H1 (cell line): ENCODE measurements around the gene TSHR. TPM values are rescaled to one million over a fixed set of nuclear protein-coding genes. Genes with fewer than 3 reads are reported as not detected.

ENCODE experiments used
- CTCF ChIA-PET: fragments of 300-600 bp; sonication (Branson Sonifier 250); formaldehyde crosslinking; loops from one replicate; lab custom pipeline; 2021; ENCODE audit not compliant: partially characterized antibody; lab: Charles Lee
- POLR2A ChIA-PET: fragments of 300-600 bp; sonication (Branson Sonifier 250); formaldehyde crosslinking; loops from one replicate; lab custom pipeline; 2021; ENCODE audit warnings: inconsistent platforms; ENCODE audit not compliant: partially characterized antibody; lab: Charles Lee
- DNase-seq, 2 experiments: peaks; one replicate each; pipeline versions ENCODE4 v3.0.0 to v3.0.0-alpha.2; 2010 to 2022; ENCODE audit warnings: low spot score in 2 of 2, low read depth in 1 of 2, mixed read lengths in 1 of 2
- FAIRE-seq: peaks from 2 replicates; lab custom pipeline; 2011; peaks lifted over from hg19 to GRCh38; lab: Jason Lieb, UNC
- H2AFZ ChIP-seq: 2 replicates; pipeline ENCODE4 v1.8.1; 2012; ENCODE audit warnings: low read length, inconsistent platforms
- H2AK5ac ChIP-seq: 2 replicates; pipeline ENCODE4 v1.6.1; 2013; ENCODE audit warnings: low read depth, low read length
- H2BK120ac ChIP-seq: replicated peaks from 2 replicates; pipeline ENCODE3; 2013; ENCODE audit warnings: low read depth, low read length, inconsistent platforms
- H2BK12ac ChIP-seq: 2 replicates; pipeline ENCODE4 v1.6.1; 2013; ENCODE audit warnings: low read depth, low read length
- H2BK15ac ChIP-seq: 2 replicates; pipeline ENCODE4 v1.6.1; 2013; ENCODE audit warnings: low read length
- H2BK20ac ChIP-seq: 2 replicates; pipeline ENCODE4 v1.6.1; 2013; ENCODE audit warnings: low read length
- H2BK5ac ChIP-seq: 2 replicates; pipeline ENCODE4 v1.6.1; 2013; ENCODE audit warnings: low read depth, low read length
- H3K14ac ChIP-seq: 2 replicates; pipeline ENCODE4 v1.6.1; 2013; ENCODE audit warnings: inconsistent platforms; ENCODE audit not compliant: insufficient read length
- H3K18ac ChIP-seq: 2 replicates; pipeline ENCODE4 v1.6.1; 2013; ENCODE audit warnings: low read length; ENCODE audit errors: extremely low read depth
- H3K23ac ChIP-seq: 2 replicates; pipeline ENCODE4 v1.6.1; 2013; ENCODE audit warnings: inconsistent platforms; ENCODE audit not compliant: insufficient read length
- H3K23me2 ChIP-seq: 2 replicates; pipeline ENCODE4 v1.6.1; 2013; ENCODE audit warnings: low read depth, low read length
- H3K27ac ChIP-seq: 2 replicates; pipeline ENCODE4 v1.6.1; 2011; ENCODE audit warnings: low read depth, low read length, inconsistent platforms
- H3K27me3 ChIP-seq, 4 experiments: replicated peaks in 1 of 4; 1 replicate in 1 of 4; 2 replicates in 3 of 4; pipeline versions ENCODE4 v1.6.1 to v1.8.1; 2011 to 2013; ENCODE audit warnings: low read length in 3 of 4, mild to moderate bottlenecking in 3 of 4, inconsistent platforms in 2 of 4, mixed read lengths in 2 of 4, moderate library complexity in 1 of 4; ENCODE audit not compliant: control insufficient read depth in 3 of 4, insufficient read depth in 3 of 4; ENCODE audit errors: extremely low read depth in 1 of 4
- H3K36me3 ChIP-seq, 4 experiments: 2 replicates each; pipeline versions ENCODE4 v1.6.1 to v1.8.1; 2011 to 2013; ENCODE audit warnings: mild to moderate bottlenecking in 4 of 4, low read length in 3 of 4, moderate library complexity in 2 of 4, control low read depth in 1 of 4, inconsistent platforms in 1 of 4; ENCODE audit not compliant: insufficient read depth in 4 of 4, control insufficient read depth in 2 of 4
- H3K4ac ChIP-seq: replicated peaks from 2 replicates; pipeline ENCODE3; 2013; ENCODE audit warnings: low read length, low read depth, mixed read lengths, inconsistent platforms; ENCODE audit not compliant: insufficient read length
- H3K4me1 ChIP-seq, 4 experiments: replicated peaks in 1 of 4; 1 replicate in 1 of 4; 2 replicates in 3 of 4; pipeline versions ENCODE4 v1.6.1 to v1.8.1; 2011 to 2013; ENCODE audit warnings: low read length in 3 of 4, inconsistent platforms in 2 of 4, mixed read lengths in 1 of 4; ENCODE audit not compliant: insufficient read depth in 4 of 4, control insufficient read depth in 3 of 4
- H3K4me2 ChIP-seq, 2 experiments: 2 replicates each; pipeline versions ENCODE4 v1.6.1 to v1.8.1; 2011 to 2013; ENCODE audit warnings: low read depth in 2 of 2, low read length in 2 of 2, control low read depth in 1 of 2, inconsistent platforms in 1 of 2, mild to moderate bottlenecking in 1 of 2; ENCODE audit not compliant: insufficient read depth in 1 of 2
- H3K4me3 ChIP-seq, 4 experiments: fragments of 200-600, 300-600 bp in 1 of 4; sonication (generic), shearing (Covaris generic), sonication (Bioruptor Twin) in 1 of 4; 2 replicates each; pipeline versions ENCODE4 v1.5.1 to v1.8.1; 2011 to 2016; ENCODE audit warnings: low read length in 4 of 4, low read depth in 3 of 4, control low read depth in 2 of 4, inconsistent platforms in 2 of 4, mild to moderate bottlenecking in 2 of 4, mixed read lengths in 1 of 4, moderate library complexity in 1 of 4; ENCODE audit not compliant: insufficient read depth in 2 of 4; ENCODE audit errors: extremely low read depth in 1 of 4
- H3K56ac ChIP-seq: replicated peaks from 2 replicates; pipeline ENCODE3; 2013; ENCODE audit warnings: low read depth, mild to moderate bottlenecking, mixed read lengths, low read length, inconsistent platforms; ENCODE audit not compliant: insufficient read length
- H3K79me1 ChIP-seq: 2 replicates; pipeline ENCODE4 v1.6.1; 2013; ENCODE audit warnings: low read depth, low read length, control low read depth
- H3K79me2 ChIP-seq, 2 experiments: 2 replicates each; pipeline versions ENCODE4 v1.6.1 to v1.8.1; 2012 to 2013; ENCODE audit warnings: low read length in 2 of 2, mild to moderate bottlenecking in 2 of 2, inconsistent platforms in 1 of 2; ENCODE audit not compliant: insufficient read depth in 2 of 2, control insufficient read depth in 1 of 2
- H3K9ac ChIP-seq, 4 experiments: replicated peaks in 1 of 4; 1 replicate in 1 of 4; 2 replicates in 3 of 4; pipeline versions ENCODE4 v1.6.1 to v1.8.1; 2011 to 2013; ENCODE audit warnings: low read depth in 3 of 4, low read length in 3 of 4, control low read depth in 2 of 4, mild to moderate bottlenecking in 2 of 4, moderate library complexity in 2 of 4, inconsistent platforms in 1 of 4; ENCODE audit errors: extremely low read depth in 1 of 4
- H3K9me3 ChIP-seq, 2 experiments: 2 replicates each; pipeline versions ENCODE4 v1.6.1 to v1.8.1; 2012 to 2013; ENCODE audit warnings: mild to moderate bottlenecking in 2 of 2, moderate library complexity in 2 of 2, control low read depth in 1 of 2, inconsistent platforms in 1 of 2, low read depth in 1 of 2, low read length in 1 of 2, mixed read lengths in 1 of 2; ENCODE audit not compliant: insufficient read depth in 2 of 2
- H4K20me1 ChIP-seq, 2 experiments: replicated peaks in 1 of 2; 2 replicates each; pipeline versions ENCODE3 to v1.8.1; 2011 to 2013; ENCODE audit warnings: inconsistent platforms in 2 of 2, low read length in 2 of 2, mild to moderate bottlenecking in 1 of 2; ENCODE audit not compliant: insufficient read depth in 2 of 2, control insufficient read depth in 1 of 2
- H4K5ac ChIP-seq: 2 replicates; pipeline ENCODE4 v1.6.1; 2013; ENCODE audit warnings: low read length, low read depth, mixed read lengths, inconsistent platforms; ENCODE audit not compliant: insufficient read length
- H4K8ac ChIP-seq: 2 replicates; pipeline ENCODE4 v1.8.0; 2013; ENCODE audit warnings: mild to moderate bottlenecking, moderate library complexity, low read length, inconsistent platforms; ENCODE audit not compliant: insufficient read depth; ENCODE audit errors: extremely low read depth
- H4K91ac ChIP-seq: replicated peaks from 2 replicates; pipeline ENCODE3; 2013; ENCODE audit warnings: low read length, mixed read lengths, inconsistent platforms; ENCODE audit not compliant: insufficient read length
- SIN3A ChIP-seq, 2 experiments: IDR thresholded peaks in 1 of 2; conservative IDR thresholded peaks in 1 of 2; 2 replicates each; pipeline ENCODE4 v1.6.1; 2011 to 2012; ENCODE audit warnings: low read length in 2 of 2, improper control_type of control experiment in 1 of 2, low read depth in 1 of 2, mild to moderate bottlenecking in 1 of 2
- SRF ChIP-seq: IDR thresholded peaks from 2 replicates; pipeline ENCODE4 v1.6.1; 2011; ENCODE audit warnings: mild to moderate bottlenecking, low read depth, low read length, moderate library complexity
- WGBS, 2 experiments: shearing (Covaris generic) in 1 of 2; methylation state at CpG; one replicate each; pipeline versions ENCODE4 v1.1.6 to v1.1.7; 2013 to 2015; ENCODE audit warnings: low lambda C conversion rate in 2 of 2, mixed read lengths in 2 of 2, inconsistent platforms in 1 of 2, low coverage in 1 of 2, missing lambda C conversion rate in 1 of 2; ENCODE audit not compliant: insufficient replicate concordance in 2 of 2, insufficient coverage in 1 of 2, insufficient read length in 1 of 2; ENCODE audit errors: extremely low coverage in 1 of 2, missing lambda C conversion rate in 1 of 2; 5-methylcytosine and 5-hydroxymethylcytosine counted together
- polyA plus RNA-seq, 7 experiments: library from polyadenylated mRNA; depleted of rRNA in 3 of 7; stranded (reverse) in 5 of 7; unstranded in 2 of 7; fragments of >200 nt in 5 of 7; fragments of 200-250 nt in 2 of 7; gene quantifications; 1 replicate in 5 of 7; 2 replicates in 1 of 7; 4 replicates in 1 of 7; pipeline versions ENCODE4 v1.2.1 to v1.2.3, GENCODE V29; 2011 to 2013; ENCODE audit warnings: missing spikeins in 2 of 7, mixed read lengths in 2 of 7
- total RNA-seq: library from RNA; stranded (reverse); fragmentation: NEBNext Ultra II Directional; extraction: Animal tissue kit (Norgen Biotek cat#: 25700); gene quantifications from 2 replicates; pipeline ENCODE4 v1.2.1, GENCODE V29; 2021

TSHR gene
- total and polyA plus RNA-seq, 2 of the 8 experiments (the other 6 are each of a cell fraction or from before 2014, with no cell fraction given), result 0.27 TPM; not detected in 1

GRCh38 chr14:81161088-81161487, 205.7 kb downstream of the TSHR start:
- no peak overlapping the region for H3K14ac ChIP-seq
- TF ChIP-seq SRF, result no peak
- TF ChIP-seq SIN3A (conservative IDR thresholded peaks at IDR 0.05 in 1 of 2, IDR thresholded peaks at IDR 0.05 in 1 of 2; ENCODE audit: low read depth in 1 of 2, low read length in 2 of 2), result no peak
- H2AK5ac ChIP-seq, result no peak overlapping the region
- no peak overlapping the region for H2BK5ac ChIP-seq
- H4K8ac ChIP-seq, result no peak overlapping the region
- no peak overlapping the region for H3K18ac ChIP-seq
- no peak overlapping the region for H2BK20ac ChIP-seq
- H3K23me2 ChIP-seq, result no peaks in the 10 kb centered on the region
- no peak overlapping the region for H2BK12ac ChIP-seq
- no peaks in the 10 kb centered on the region for H3K9me3 ChIP-seq
- no peak overlapping the region for H3K27ac ChIP-seq
- DNase-seq, result no peak
- H3K4me2 ChIP-seq, result no peak overlapping the region
- peak overlapping the region; percentile 40; the same call in 1 of the 2 replicates for H2AFZ ChIP-seq
- H3K23ac ChIP-seq, result no peak overlapping the region
- H3K36me3 ChIP-seq, result no peaks in the 10 kb centered on the region
- H3K9ac ChIP-seq, result no peak overlapping the region
- no peak overlapping the region for H3K4me3 ChIP-seq
- H4K5ac ChIP-seq, result no peak overlapping the region
- H3K4ac ChIP-seq, result no peak overlapping the region
- FAIRE-seq, result no peak
- no peak overlapping the region for H4K91ac ChIP-seq
- H3K79me1 ChIP-seq, result no peaks in the 10 kb centered on the region
- no peak overlapping the region for H3K56ac ChIP-seq
- H3K27me3 ChIP-seq, result no peaks in the 10 kb centered on the region
- no peaks in the 10 kb centered on the region for H4K20me1 ChIP-seq
- ChIA-PET POLR2A (interaction anchor here (1.1 to 2.9 kb wide), 2 partner anchors 58 to 60 kb away, joined by 4 to 8 read pairs; partner anchors contain the start of gene GTF2A1), CTCF (interaction anchor here (0.6 to 9.0 kb wide), 10 partner anchors 10 to 220 kb away, joined by 3 to 65 read pairs (median 8); partner anchors contain the start of genes CEP128 and TSHR)
- H2BK15ac ChIP-seq, result no peak overlapping the region
- WGBS, 2 experiments, result 94% methylated on average over 7 of the region's 7 CpGs; no CpG with 5 or more reads in 1 of the 2 experiments
- H3K79me2 ChIP-seq, result no peaks in the 10 kb centered on the region
- no peak overlapping the region for H2BK120ac ChIP-seq
- H3K4me1 ChIP-seq, result peaks cover 0 to 2% (median 0%) of the 10 kb centered on the region in 4 experiments; a peak in 1 of 7 replicates
